ENCODE measurements around the gene GCHFR. TPM values are rescaled to one million over a fixed set of nuclear protein-coding genes. Genes with fewer than 3 reads are reported as not detected.

The GCHFR gene
- total and polyA plus RNA-seq, 2 donors (not counting 3 experiments of a cell fraction or from before 2014, with no cell fraction given): 6.3 to 14.2 TPM

DNA sequence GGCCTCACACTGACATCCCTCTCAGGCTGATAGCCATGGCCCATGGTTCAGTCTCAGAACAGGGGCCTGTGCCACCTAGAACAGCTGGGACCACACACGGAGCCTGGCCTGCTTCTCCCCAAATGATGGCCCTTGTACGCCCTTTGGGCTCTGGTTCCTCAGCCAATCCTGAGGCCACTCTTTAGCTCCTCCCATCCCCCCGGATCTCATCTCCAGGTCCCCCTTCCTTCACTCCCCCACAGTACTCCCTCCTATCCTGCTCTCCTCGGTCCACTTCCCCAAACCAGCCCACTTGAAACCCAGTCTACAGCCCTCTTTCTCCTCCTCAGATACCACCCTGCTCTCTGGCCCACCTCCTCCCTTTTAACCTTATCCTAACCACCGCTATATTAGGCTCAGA is 25.3 kb downstream of the GCHFR start:
- Histone ChIP-seq H3K9me1 (replicated peaks; ENCODE audit: control insufficient read depth, extremely low read depth, insufficient read depth, low read length) (no peaks in the 10 kb centered on the region), H3K4me3 (replicated peaks in 1 of 3; ENCODE audit: insufficient read depth in 1 of 3, low read depth in 1 of 3, low read length in 3 of 3) (no peak overlapping the region), H3K27me3 (ENCODE audit: control insufficient read depth in 2 of 2, insufficient read depth in 2 of 2, low read length in 2 of 2) (no peaks in the 10 kb centered on the region), H3K4me1 (ENCODE audit: control insufficient read depth, extremely low read depth, insufficient read depth, low read length) (peaks cover 34% of the 10 kb centered on the region), H3K9ac (replicated peaks; ENCODE audit: extremely low read depth, insufficient read depth, low read length) (no peak overlapping the region), H3K36me3 (ENCODE audit: control insufficient read depth in 2 of 2, extremely low read depth in 1 of 2, insufficient read depth in 2 of 2, low read length in 2 of 2) (no peaks in the 10 kb centered on the region), H4K20me1 (replicated peaks; ENCODE audit: control insufficient read depth, extremely low read depth, insufficient read depth, low read length) (no peaks in the 10 kb centered on the region), H3K9me3 (replicated peaks; ENCODE audit: control insufficient read depth, insufficient read depth, low read length) (no peaks in the 10 kb centered on the region), H3K4me2 (ENCODE audit: insufficient read depth, low read length) (no peak overlapping the region), H2AFZ (ENCODE audit: low read depth, low read length) (no peak overlapping the region), H3K79me2 (ENCODE audit: control insufficient read depth, insufficient read depth, low read length) (peaks cover 23% of the 10 kb centered on the region), H3K27ac (ENCODE audit: insufficient read depth, low read depth, low read length) (no peak overlapping the region)
- dilution Hi-C loops (cut with MboI; ENCODE audit: extremely low pct_ligation_motif_present, low sequenced_read_pairs): no loop called here
- CTCF ChIA-PET: interaction anchor here (2.5 kb wide), 1 partner anchor 25 kb away, joined by 7 read pairs; the partner anchor contains the start of gene GCHFR
- DNase-seq (ENCODE audit: low read depth, low spot score) (no peak), FAIRE-seq (no peak)
- POLR2A ChIA-PET: no interaction called here
- intact Hi-C loops (cut with micrococcal nuclease): loop anchor here (5.0 kb wide), 1 partner anchor 103 kb away; the partner anchor contains the start of gene VPS18
- BruUV-seq (replicated peaks): no TSS peak
- TF ChIP-seq, protein P1, sequence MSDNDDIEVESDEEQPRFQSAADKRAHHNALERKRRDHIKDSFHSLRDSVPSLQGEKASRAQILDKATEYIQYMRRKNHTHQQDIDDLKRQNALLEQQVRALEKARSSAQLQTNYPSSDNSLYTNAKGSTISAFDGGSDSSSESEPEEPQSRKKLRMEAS (IDR thresholded peaks at IDR 0.05; ENCODE audit: insufficient read depth, insufficient read length): no peak
- TF ChIP-seq POLR2AphosphoS5 (IDR thresholded peaks at IDR 0.05; ENCODE audit: insufficient read depth, low read depth, low read length) (no peak), EZH2 (IDR thresholded peaks at IDR 0.05; ENCODE audit: borderline replicate concordance, low read depth, low read length, severe bottlenecking) (no peak), FOS (IDR thresholded peaks at IDR 0.05; ENCODE audit: borderline replicate concordance, insufficient read depth, low read length) (no peak), MYC (IDR thresholded peaks at IDR 0.05; ENCODE audit: low read depth, low read length) (no peak), POLR2A (IDR thresholded peaks at IDR 0.05; ENCODE audit: low read depth, low read length) (no peak)
- TF ChIP-seq, protein P2, sequence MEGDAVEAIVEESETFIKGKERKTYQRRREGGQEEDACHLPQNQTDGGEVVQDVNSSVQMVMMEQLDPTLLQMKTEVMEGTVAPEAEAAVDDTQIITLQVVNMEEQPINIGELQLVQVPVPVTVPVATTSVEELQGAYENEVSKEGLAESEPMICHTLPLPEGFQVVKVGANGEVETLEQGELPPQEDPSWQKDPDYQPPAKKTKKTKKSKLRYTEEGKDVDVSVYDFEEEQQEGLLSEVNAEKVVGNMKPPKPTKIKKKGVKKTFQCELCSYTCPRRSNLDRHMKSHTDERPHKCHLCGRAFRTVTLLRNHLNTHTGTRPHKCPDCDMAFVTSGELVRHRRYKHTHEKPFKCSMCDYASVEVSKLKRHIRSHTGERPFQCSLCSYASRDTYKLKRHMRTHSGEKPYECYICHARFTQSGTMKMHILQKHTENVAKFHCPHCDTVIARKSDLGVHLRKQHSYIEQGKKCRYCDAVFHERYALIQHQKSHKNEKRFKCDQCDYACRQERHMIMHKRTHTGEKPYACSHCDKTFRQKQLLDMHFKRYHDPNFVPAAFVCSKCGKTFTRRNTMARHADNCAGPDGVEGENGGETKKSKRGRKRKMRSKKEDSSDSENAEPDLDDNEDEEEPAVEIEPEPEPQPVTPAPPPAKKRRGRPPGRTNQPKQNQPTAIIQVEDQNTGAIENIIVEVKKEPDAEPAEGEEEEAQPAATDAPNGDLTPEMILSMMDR (IDR thresholded peaks at IDR 0.05; ENCODE audit: extremely low read depth in 1 of 2, insufficient read depth in 1 of 2, low read depth in 1 of 2, low read length in 2 of 2): no peak
